Cardiac septum (tissue), 1 donor: Measurements from ENCODE around the gene B3GAT3. TPM values are rescaled to one million over a fixed set of nuclear protein-coding genes. Genes with fewer than 3 reads are reported as not detected.
"Not testable (repeated sequence)": the region's sequence is repeated elsewhere in the genome, so short reads cannot be mapped to it uniquely, and the experiment has no call there.

ENCODE experiments used
- DNase-seq: peaks from one replicate; pipeline ENCODE4 v3.0.0-alpha.2; 2020; ENCODE audit warnings: low spot score
- intact Hi-C: fragments of 100-400 bp; cut with DNase I; formaldehyde crosslinking; loops from one replicate; pipeline ENCODE4 v1.14.0; 2022
- total RNA-seq: library from RNA; stranded (reverse); fragmentation: NEBNext Ultra II Directional; extraction: Animal tissue kit (Norgen Biotek cat#: 25700); gene quantifications from one replicate; pipeline ENCODE4 v1.2.1, GENCODE V29; 2021
- donor health status: DM: no; HTN: no; CAD: no.

Gene B3GAT3
- total RNA-seq, 1 donor from 2014 or later = 16.0 TPM

DNA sequence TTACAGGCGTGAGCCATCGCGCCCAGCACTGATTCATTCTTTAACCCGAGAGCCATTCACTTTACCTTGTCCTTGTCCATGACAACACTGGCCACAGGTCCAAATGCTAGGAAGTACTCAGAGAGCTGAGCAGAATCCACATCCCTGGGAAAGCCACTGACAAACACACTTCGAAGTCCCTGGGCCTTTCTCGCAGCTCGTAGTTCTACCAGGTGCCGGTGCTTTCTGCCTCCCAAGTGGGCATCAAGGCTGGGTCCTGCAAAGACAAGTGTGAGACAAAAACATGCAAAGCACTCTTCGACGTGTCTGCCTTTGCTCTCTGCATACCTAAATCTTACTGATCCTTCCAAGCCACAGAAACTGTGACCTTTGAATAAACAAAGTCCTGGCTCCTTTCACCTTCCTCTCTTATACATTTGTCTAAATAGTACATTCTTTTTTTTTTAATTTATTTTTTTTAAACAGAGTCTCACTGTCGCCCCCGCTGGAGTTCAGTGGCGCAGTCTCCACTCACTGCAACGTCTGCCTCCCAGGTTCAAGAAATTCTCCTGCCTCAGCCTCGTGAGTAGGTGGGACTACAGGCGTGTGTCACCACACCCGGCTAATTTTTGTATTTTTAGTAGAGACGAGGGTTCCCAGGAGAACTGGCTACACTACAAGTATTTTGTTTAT is 32.7 kb downstream of the B3GAT3 start:
- no peak for DNase-seq
- intact Hi-C loops = no loop called here

DNA sequence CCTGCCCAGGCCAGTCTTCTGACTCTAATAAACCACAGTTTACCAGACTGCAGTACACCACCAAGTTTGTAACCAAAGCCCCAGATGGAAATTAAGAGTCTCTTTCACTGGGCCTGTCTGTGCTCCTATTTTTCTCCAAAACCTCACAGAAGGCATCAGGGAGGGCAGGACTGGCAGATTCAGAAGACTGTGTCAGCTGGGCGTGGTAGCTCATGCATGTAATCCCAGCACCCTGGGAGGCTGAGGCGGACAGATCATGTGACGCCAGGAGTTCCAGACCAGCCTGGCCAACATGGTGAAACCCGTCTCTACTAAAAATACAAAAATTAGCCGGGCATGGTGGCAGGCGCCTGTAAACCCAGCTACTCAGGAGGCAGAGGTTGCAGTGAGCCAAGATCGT is 36.4 kb downstream of the B3GAT3 start:
- DNase-seq, intact Hi-C loops: not testable (repeated sequence)

DNA sequence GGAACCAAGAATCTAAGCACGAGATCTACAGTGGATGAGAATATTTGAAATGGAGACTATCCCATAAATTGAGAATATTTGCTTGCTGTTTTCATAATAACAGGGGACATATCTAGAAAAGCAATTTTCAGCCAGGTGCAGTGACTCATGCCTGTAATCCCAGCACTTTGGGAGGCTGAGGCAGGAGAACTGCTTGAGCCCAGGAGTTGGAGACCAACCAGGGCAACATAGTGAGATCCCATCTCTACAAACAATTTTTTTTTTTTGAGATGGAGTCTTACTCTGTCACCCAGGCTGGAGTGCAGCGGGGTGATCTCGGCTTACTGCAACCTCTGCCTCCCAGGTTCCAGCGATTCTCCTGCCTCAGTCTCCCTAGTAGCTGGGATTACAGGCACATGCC is 40.1 kb downstream of the B3GAT3 start:
- intact Hi-C loops, DNase-seq: not testable (repeated sequence)

DNA sequence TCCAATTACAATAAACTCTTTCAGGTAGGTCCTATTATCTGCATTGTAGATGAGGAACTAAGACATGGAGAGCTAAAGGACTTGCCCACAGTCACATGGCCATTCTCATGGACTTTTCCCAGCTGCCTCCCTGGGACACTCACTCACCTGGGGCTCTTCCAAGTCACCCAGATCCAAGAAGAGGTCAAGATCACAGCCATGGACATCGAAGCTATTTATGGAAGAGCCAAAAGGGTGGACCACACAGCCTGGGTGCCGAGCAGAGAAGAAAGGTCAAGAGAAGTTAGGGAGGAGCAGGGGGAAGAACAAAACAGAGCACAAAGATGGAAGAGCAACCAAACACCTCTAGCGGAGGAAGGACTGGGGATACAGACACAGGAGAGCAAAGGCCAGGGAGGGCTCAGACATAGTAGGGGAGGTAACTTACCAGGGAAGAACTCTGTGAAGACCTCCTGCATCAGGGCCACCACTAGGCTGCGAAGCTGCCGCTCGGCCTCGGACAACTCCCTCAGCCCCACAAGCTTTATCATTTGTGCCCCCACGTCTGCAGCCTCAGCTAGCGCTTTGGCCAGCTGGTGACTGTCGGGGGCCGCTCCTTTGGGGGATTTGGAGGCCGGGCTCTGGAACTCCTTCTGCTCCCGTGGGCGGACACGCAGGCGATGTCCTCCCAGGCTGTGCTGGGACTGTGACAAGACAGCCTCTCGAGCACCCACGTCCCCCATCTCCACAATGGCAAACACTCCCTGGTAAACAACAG is 40.6 kb downstream of the B3GAT3 start:
- intact Hi-C loops = no loop called here
- no peak for DNase-seq

DNA sequence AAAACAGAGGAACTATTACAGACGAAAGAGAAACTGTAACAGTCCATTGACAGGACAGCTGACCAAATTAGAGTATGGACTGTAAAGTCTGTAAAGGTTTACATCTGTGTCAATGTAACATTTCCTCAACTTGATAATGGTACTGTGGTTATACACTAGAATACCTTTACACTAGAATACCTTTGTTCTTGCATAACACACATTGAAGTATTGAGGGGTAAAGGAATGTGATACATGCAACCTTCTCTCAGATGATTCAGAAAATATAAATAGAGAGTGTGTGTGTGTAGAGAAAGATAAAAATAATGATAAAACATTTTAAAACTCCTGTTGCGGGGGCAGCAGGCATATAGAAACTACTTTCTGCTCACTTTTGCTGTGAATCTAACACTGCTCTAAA is 42.5 kb downstream of the B3GAT3 start:
- intact Hi-C loops = no loop called here
- no peak for DNase-seq

DNA sequence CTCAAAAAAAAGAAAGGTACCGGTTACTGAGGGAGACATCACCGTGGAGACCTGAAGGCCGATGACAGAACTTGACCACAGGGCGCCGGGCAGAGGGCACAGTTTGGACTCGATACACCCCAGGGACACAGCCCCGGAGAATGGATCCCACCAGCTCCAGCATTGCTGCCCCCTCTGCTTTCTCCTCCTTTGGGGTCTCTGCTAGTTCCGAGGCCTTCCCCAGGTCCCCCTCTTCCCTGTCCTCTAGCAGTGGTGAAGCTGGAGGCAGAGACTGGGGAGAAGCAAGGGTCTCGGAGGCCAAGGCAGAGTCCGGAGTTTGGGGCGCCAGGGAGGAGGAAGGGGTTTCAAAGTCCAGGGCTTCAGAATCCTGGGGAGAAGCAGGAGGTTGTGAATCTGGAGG is 43.2 kb downstream of the B3GAT3 start:
- intact Hi-C loops = no loop called here
- DNase-seq = no peak

DNA sequence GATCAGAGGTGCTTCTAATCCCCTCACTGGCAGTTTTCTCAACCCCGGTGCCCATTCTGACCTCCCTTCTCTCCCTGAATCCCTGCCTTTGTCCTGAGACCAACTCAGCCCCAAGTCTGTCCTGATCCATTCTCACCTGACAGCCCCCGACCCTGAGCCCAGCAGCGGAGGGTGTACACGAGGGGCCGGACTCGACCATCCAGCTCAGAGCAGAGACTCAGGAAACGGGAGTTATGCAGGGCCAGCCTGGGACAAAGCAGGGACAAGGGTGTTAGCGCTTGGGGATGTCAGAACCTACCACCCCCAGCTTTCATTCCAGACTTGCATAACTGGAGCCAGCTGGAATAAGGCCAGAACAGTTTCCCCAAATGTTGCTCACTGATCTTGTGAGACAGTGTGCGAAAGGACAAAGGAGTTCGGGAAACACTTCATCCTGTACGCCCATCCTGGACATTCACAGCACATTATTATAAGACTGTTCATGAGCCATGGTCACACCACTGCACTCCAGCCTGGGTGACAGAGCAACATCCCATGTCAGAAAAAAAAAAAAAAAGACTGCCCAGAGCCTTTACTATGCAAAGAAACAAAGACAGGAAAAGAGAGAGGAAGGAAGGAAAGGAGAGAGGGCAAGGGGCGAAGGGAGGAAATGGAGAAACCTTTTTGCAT is 44.6 kb downstream of the B3GAT3 start:
- intact Hi-C loops = no loop called here
- no peak for DNase-seq

DNA sequence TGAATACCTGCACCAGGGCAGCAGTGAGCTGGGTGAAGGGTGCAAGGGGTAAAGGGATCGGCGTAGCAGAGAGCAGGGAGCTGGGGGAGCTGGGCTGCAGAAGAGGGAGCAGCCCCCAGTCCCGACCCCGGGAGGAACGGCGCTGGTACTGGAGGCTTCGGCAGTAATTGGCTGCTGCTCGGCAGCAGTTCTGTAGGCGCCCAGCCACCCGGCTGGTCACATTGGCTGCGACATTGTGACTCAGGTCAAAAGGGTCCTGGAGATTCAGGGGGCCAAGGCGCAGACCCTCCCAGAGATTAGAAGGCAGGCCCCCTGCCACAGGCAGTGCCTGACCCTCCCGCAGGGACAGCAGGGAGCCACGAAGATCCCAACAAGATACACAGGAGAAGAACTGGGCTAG is 45.9 kb downstream of the B3GAT3 start:
- DNase-seq = no peak
- intact Hi-C loops = no loop called here

DNA sequence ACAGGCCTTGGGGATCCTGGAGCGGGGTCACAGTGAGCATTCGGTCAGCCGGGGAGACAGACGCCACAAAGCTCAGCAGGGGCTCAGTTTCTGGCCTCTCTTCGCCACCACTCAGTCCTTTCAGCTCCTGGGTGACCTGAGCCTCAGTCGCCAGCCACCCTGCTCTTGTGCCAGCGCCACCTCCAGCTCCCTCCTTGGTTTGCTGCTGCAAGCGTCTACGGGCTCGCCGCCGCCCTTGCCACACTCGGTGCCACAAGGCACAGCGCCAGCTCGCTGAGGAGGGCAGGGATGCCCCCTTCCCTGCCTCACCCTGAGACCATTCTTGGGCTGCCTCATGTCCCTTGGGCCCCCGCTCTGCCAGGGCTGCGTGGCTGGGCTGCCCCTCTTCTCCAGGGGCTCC is 46.6 kb downstream of the B3GAT3 start:
- no peak for DNase-seq

DNA sequence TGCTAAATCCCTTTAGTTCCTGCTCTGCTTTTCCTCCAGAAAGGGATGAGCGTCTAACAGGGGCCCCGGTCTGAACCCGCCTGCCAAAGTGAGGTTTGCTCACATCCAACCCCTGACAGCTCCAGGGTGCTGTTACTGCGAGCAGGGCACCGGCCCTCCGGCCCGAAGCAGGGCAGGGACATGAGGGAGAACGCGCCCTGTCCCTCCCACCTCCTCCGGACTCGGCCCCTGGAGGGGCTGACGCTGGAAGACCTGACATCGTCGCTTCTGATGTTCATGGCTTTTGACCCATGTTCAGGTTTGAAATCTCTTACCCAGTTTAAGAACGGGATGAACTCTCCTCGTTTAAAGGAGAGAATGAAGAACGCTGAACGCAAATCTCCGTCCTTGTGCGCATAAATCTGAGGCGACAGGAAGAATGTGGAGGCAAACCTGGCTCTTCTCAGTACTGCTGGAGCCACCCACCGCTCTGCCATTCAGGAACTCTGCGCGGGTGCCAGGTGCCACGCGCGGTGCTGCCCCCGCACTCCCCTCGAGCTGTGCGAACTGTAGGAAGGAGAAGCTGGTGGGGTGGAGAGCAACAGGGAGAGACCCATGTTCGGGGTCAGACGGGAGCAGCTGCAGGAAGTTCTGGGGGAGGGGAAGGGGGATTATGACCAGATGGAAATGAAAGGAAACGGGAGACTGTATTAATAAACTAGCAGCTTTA is 47.3 kb downstream of the B3GAT3 start:
- DNase-seq = no peak
- intact Hi-C loops = no loop called here

More for the DNA sequence above, 46.6 kb downstream of the B3GAT3 start:
- intact Hi-C loops = no loop called here

DNA sequence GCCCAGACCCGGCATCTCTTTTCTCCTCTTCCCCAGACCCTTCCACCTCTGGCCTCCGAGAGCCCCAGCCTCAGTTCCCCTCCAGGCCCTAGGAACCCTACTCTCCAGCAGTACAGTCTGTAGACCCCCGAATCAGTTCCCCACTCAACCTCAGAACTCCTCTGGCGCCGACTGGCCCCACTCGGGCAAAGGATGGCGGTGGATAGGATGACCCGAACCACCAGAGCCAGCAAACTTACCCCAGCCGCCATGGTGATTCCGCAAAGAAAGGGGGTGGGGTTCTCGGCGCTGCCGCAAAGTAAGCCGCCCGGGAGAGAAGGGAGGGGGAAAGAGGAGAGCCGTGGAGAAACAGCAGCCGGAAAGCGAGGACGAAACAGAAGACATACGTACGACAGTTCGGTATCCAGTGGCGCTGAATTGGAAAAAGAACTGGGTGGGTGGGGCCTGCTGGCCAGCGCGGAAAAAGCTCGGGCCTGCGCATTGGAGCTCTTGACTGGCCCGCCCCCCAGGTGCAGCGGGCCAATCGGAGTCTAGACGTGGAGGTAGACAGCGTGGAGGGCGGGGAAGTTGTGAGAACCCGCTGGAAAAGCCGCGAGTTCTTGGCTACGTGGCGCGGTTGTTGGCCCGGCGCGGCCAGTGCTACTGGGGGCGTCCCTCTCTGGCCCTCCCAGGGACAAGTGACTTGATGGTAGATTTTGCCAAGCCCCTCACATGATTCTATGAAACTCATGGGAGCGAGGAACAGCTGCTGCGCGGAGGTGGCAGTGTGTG is 48.0 kb downstream of the B3GAT3 start, which contains the start of gene EEF1G:
EEF1G (minus strand) TSS at position 300 of the 771 bp plus-strand sequence; CDS start at position 251, 49 bp downstream.
- intact Hi-C loops = no loop called here
- DNase-seq = peak; percentile 99

DNA sequence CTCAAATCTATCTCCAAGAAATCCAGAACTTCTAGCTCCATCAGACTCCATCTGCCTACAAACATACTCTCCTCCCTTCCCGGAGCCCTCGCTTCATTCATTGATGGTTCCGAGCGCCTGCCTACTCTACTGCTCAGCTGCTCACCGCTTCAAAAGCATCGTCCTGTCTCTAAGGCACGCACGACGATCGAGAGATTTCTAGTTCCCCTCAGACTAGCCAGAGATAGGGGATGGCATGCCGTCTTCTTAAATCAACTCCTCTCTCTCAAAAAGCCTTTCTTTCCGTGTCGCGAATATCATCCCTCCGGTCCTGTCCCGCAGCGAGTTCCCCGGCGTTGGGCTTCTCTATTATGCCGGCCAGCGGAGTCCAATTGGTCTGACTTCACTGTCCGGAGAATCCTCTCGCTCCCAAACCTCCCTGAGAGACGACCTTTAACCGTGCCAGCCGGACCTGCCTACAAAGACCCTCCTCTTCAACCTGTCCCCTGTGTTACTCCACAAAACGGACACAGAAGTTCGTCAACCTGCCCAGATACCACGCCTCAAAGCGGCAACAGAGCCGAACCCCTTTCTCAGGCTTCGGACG is 48.7 kb downstream of the B3GAT3 start:
- DNase-seq = no peak
- intact Hi-C loops = no loop called here

DNA sequence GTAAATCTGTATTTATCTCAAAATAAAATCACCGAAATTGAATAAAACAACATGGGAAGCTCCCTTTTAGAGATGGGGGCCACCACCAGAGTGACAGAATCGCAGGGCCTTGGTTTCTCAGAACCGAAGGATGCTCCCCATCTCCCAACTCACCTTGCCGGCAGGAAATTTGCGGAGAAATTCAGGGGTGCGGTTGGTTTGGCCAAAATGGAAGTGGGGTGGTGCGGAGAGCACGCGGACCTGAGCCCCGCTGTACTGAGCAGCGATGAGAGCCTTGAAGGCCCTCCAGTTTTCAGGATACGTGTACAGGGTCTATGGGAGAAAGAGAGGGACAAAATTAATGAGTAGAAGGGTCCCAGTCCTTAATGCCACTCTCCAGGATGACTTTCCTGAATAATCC is 49.4 kb downstream of the B3GAT3 start:
- DNase-seq = no peak
- intact Hi-C loops = no loop called here

DNA sequence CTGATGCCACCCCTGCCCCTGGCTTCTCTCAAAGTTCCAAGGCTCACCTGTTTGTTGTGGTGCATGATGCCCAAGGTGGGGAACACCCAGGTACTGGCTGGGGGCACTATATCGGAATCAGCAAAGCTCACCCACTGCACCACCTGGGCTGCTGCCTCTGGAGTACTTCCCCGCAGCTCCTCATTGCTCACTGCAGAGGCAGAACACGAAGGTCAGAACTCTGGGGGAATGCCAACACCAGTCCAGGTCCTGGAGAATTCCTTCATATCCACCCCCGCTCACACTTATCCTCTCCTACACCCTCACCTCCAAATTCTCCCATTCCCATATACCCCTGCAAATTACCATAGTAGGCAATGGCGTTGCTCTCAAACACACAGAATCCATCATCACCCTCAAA is 50.3 kb downstream of the B3GAT3 start:
- DNase-seq, intact Hi-C loops: not testable (repeated sequence)

DNA sequence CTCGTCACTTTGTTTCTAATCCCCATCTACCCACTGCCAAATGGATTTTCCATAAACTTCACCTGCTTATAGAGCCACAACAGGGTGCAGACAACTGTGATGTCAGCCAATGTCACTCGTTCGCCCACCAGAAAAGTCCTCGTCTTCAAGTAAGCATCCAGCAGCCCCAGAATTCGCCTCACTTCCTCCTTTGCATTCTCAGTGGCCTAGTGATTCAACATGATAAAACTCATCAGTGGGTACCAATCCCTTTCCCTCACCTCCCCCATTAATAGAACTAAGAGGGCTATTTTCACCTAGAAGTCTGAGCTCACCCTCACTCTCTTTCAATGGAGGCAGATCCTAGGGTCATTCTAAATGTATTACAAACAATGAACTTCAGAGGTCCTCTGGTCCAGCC is 50.9 kb downstream of the B3GAT3 start:
- DNase-seq, intact Hi-C loops: not testable (repeated sequence)

DNA sequence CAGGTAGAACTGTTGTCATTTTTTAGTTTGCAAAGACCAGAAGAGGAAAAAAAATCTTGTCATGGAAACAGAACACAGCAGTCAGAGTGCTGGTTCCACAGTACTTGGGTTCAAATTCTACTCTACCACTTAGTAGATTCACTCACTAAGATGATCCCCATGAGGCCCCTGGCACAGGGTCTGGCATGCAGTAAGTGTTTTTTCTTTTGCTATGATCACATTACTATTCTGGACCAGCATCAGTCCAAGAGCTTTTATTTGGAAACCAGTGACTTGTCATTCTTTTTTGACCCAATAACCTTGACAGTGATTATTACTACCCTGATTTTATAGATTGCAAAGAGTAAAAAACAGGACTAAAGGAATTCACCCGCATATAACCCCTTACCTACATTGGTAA is 52.2 kb downstream of the B3GAT3 start:
- intact Hi-C loops = no loop called here
- DNase-seq = no peak

DNA sequence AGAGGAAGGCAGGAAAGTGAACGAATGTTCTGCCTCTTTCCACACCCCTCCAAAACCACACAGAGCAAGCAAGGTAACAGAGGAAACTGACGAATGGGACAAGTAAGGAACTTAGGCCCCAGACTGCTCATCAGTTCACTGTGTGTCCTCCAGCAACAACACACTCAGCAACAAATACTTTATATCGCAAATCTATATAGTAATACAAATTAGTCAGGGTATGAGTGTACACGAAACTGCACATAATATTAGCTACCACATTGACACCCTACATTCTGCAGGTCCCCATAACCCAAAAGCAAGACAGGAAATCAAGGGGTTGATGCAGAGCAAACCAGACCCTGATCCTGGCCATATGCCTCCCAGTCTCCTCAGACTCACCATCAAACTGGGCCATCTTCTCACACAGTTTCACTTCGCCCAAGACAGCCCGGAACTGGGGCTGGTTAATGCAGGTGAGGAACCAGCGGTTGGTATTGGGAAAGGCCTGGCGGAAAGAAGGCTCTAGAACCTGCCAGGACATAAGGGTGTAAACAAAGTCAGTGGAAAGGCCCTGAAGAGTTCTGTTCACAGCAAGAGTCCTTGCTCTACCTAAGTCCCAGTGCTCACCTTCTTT is 54.7 kb downstream of the B3GAT3 start:
- DNase-seq = no peak
- intact Hi-C loops = no loop called here

DNA sequence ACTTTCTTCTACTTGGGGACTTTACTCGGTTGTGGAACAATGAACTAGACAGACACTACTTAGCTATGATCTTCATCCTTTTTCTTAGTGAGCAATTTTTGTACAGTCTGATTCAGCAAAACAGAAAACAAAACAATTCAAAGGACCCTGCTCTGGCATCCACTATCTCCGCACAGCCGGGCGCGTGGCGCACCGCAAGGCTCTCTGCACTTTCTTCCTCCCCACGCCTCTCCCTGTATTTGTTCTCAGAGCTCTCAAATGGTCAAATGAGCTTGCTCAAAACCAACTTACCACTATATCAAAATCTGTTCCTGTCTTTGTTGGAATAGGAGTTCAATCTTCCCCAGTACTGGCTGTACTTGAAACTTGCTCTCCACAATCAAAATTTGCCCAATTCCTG is 55.5 kb downstream of the B3GAT3 start:
- no peak for DNase-seq
- intact Hi-C loops = no loop called here
